ENCODE measurements around the gene ZCCHC7.
"Not testable (repeated sequence)": the region's sequence is repeated elsewhere in the genome, so short reads cannot be mapped to it uniquely, and the experiment has no call there.

The ZCCHC7 gene

DNA sequence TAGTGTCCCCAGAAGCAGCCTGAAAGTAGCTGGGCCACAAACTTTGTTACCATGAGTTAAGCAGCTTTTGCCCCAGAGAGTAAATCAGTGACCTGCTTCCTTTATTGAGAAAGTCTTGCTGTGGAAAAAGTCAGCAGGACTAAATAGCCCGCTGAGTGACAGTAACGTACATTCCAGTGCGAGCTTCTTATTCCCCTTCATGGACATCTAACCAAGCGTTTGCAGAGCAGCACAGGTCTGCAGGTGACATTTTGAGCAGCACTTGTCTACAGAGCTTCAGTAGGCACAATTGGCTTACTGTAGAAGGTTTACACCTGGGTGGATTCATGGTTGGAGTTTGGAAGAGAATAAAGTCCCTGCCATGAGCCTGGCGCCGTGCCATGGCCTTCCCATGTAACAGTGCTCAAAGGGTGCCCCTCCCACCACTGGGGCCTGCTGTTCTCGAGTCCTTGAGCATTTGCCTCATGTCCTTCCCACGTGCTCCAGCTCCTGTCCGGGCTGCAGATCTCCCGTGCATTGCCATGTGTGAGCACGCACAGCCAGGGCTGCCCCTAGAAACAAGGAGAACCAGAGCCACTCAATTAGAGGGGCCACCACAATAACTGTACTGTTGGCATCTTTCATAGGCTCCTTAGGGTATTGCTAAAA is 260.8 kb downstream of the ZCCHC7 start:
- no peak for DNase-seq

DNA sequence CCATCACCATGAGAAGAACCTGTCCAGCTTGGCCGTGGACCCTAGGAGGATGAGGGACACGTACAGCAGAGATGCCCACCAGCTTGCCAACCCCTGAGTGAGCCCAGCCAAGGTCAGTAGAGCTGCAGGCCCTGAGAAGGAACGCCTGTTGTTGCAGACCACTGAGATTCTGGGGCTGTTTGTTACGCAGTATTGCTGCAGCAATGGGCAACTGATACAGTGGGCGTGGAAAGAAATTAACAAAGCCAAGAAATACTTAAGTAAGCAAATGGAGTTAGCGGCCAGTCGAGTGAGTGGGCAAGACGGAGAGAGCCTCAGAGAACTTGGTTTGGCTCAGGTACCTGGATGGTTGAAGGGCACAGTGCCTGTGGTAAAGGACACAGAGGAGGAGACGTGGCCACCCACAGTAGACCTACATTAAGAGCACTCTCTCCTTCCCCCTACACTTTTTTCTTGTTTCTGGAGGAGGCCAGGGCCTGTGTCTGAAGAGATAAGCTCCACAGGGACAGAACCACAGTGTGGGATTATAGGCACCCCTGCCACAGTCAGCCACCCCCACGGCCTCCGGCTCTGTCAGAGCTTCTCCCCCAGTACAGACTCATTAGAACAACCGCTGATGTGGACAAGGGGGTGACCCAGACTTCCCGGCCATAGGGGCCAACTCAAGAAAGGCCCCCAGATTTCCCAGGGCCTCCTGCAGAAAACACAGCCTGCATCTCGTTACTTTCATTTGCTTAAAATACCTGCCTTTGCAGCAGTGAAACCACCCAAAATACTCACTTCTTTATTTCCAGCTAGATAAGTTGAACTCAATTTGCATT is 262.0 kb downstream of the ZCCHC7 start:
- DNase-seq, result peak; percentile 39

DNA sequence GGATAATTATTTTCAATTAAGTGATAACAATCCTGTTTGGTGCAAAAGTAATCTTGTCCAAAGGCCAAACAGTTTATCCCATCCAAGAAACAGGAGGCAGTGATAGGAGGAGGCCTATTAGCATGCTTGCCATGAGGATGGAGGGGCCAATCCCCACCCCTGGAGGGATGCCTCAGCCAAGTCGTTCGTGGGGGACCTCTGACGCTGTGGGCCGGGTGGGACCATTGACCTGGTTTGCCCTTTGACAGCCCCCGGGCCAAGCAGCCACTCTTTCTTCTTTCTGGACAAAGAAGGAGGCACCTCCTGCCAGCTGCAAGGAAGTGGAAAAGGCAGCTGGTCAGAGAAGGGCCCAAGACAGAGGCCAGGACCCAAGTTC is 262.6 kb downstream of the ZCCHC7 start:
- DNase-seq, result no peak

DNA sequence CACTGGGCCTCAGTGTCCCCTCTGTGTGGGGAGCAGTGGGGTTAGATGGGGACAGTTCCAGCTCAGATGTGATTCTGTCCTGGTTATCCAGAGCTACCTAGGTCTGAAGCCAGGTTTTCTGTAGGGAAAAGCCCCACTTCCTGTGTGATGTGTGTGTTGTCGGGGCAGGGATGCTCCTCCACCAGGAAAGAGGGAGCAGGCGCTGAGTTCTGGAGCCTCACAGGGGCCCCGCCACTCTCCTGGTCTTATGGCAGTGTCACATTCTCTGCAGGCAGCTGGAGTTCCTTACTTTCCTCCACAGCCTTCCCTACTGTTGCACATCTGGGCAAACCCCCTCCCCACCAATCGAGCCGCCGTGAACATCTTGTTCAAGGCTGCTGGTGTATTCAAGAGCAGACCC is 263.0 kb downstream of the ZCCHC7 start:
- no peak for DNase-seq

DNA sequence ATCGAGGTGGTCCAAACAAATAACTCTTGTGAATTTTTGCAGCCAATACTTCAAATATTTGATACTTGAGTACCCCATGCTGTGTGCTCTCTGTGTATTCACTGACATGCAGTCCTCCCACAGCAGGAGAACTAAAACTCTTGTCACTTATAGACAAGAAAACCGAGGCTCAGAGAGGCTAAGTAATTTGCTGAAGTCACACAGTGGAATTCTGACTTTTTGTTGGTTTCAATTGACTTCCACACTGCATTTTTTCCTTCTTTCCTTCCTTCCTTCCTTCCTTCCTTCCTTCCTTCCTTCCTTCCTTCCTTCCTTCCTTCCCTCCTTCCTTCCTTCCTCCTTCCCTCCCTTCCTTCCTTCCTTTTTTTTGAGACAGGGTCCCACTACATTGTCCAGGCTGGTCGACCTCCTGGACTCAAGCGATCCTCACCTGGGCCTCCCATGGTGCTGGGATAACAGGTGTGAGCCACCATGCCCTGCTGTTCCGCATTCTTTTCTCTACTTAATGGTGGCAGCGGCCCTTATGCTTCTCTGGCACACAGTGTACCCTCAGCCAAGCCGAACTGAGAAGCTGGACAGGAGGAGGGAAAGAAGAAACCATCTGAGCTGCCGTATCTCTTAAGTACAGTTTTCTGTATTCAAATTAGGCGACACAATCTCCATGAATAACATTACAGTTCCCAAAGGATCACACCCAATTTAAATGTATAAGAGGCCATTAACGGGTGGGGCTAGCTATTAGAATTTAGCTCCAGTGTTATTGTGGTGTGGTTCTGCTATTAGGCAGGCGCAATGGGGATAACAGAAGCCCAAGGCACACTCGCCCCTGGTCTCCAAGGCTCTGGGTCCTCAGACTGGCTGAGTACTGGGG is 263.7 kb downstream of the ZCCHC7 start:
- no peak for DNase-seq

DNA sequence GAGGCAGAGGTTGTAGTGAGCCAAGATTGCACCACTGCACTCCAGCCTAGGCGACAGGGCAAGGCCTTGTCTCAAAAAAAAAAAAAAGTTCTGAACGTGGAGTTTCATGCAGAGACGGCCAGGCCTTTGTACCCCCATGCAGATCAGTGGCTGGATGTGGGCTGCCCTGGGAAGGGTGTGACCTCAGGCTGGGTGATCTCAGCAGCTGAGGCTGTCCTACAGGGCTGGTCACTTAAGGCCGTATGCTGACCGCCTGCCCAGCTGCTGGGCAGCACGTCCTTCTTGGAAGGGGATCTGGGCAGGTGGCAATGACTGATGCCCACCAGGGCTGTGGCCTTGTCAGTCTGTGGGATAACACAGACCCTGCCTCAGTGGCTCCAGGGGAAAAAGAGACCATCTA is 264.9 kb downstream of the ZCCHC7 start:
- no peak for DNase-seq

DNA sequence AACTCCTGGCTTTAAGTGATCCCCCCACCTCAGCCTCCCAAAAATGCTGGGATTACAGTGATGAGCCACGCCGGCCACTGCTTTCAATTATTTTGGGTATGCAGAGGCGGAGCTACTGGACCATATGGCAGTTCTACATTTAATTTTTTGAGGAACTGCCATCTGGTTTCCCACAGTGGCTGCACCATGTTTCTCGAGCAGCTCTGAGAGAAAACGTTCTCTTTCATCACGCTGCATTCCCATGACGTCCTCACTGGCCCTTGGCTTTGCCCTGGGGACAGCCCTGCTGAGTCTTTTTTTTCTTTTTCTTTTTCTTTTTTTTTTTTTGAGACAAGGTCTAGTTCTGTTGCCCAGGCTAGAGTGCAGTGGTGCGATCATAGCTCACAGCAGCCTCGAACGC is 266.6 kb downstream of the ZCCHC7 start:
- no peak for DNase-seq

DNA sequence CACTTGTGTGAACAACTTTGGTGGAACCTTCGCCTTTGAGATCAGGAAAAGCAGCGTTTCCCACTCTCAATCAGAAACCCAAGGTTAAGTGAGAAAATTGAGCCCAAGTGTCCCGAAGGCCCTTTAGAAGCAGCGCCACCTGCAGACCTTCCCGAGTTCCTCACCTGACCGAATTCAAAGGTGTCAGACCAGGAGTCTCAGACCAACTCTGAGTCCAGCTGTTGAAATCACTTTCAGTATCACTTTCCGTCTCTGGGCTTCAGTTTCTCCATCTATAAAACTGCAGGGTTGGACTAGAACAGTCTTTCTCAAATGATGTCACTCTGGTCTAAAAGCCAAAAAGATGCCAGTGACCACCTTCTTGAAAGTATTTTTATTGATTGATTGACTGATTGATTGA is 270.4 kb downstream of the ZCCHC7 start:
- peak; percentile 73 for DNase-seq

DNA sequence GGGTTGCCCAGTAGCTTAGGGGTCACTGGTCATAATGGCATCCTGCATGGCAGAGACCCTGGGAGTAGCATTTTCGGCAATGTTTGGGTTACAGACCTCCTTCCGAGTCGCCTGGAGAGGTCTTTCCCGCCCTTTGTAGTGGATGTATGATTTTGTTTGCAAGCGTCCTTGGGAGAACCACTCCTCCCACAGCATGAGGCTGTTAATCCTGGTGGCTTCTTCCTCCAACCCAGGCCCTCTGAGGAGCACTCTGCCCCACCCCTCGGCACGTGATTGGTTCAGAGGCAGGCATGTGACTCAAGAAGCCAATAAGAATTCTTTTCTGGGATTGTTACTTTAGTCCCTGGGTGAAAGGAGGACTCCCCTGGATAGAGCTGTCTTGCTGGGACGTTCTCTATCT is 271.9 kb downstream of the ZCCHC7 start:
- peak; percentile 10 for DNase-seq

DNA sequence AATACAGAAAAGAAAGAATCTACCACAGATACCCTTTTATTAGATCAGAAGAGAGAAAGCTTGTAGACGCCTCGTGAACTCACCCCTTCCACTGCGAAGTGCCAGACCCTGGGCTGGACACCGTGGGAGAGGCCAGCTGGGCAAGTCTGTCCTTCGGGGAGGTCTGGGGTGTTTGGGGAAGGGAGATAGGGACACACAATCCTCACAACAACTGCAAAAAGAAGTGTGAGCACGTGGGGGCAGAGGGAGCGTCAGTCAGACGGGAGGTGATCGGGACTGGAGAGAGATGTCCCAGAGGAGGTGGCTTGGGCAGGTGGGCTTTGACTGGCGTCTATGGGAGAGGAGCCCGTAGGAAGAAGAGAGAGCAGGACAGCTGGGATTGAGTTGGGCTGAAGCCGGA is 274.9 kb downstream of the ZCCHC7 start:
- no peak for DNase-seq

DNA sequence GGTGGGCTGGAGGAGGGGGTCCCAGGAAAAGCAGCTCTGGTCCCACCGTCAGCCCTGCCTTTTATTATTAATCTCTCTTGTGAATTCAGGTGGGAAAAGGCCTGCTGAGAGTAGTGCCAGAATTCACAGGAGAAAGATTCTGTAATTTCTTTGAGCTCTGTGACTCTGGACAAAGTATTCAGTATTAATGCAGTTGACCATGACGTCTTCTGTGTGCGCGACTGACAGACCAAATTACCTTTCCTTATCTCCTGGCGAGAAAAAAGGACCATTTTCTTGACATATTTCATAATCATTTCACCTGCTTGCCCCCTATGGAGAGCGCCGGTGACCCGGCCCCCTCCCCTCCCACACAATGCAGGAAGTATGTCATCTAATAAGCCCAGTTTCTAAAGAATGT is 275.3 kb downstream of the ZCCHC7 start:
- no peak for DNase-seq

DNA sequence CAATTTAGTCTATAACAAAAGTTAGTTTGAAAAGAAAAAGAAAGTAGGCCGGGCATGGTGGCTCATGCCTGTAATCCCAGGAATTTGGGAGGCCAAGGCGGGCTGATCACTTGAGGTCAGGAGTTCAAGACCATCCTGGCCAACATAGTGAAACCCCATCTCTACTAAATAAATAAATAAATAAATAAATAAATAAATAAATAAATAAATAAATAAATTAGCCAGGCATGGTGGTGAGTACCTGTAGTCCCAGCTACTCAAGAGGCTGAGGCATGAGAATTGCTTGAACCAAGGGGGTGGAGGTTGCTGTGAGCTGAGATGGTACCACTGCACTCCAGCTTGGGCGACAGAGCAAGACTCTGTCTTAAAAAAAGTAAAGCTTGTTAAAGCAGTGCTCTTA is 277.6 kb downstream of the ZCCHC7 start:
- not testable (repeated sequence) for DNase-seq

DNA sequence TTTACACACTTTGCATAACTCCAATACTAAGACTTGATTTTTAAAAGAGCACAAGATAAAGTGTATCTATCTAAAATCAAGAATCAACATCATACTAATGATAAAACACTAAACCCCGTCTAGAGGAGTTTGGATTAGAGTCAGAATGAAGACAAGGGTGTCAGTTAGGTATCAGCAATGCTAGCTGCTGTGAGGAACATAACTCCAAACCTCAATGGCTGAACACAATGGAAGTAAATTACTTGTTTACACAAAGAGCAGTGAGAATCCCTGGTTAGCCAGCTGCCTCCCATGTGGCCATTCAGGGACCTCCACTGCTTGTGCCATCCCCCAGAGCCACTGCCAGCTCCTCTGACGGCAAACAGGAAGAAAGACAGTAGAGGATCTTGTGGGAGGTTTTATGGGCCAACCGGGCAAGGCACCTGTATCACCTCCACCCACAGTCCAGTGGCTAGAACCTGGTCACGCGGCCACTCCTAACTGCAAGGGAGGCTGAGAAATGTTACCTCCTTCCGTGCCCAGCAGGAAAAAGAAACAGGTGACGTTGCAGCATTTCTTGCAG is 278.2 kb downstream of the ZCCHC7 start:
- no peak for DNase-seq

DNA sequence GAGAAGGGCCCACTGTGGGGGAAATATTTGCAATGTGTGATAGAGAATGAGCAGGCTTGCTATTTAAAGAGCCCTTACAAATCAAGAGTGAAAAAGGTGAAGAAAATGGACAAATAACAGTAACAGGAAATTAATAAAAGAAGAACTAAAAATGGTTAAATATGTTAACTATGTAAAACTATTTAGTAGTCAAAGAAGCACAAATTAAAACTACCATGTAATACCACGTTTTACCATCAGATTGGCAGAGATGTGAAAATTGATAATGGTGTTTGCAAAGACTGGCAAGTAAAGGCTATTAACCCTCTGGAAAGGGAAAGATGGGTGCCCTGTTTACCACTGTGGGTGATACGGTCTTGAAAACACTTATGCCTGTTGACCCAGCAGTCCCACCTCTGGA is 279.0 kb downstream of the ZCCHC7 start:
- DNase-seq, result no peak

DNA sequence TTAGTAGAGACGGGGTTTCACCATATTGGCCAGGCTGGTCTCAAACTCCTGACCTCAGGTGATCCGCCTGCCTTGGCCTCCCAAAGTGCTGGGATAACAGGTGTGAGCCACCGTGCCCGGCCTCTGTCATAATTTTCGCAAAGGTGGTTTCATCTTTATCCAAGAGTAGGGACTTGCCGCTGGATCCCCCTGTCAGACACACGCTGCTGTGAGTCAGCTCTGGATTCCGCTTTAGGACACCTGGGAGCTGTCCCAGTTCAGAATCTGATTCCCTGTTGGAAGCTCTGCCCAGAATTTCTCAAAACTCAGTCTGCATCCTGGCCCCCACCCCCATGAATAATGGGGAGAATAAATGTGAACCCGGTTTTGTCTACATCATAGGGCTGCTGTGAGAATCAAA is 284.2 kb downstream of the ZCCHC7 start:
- no peak for DNase-seq

DNA sequence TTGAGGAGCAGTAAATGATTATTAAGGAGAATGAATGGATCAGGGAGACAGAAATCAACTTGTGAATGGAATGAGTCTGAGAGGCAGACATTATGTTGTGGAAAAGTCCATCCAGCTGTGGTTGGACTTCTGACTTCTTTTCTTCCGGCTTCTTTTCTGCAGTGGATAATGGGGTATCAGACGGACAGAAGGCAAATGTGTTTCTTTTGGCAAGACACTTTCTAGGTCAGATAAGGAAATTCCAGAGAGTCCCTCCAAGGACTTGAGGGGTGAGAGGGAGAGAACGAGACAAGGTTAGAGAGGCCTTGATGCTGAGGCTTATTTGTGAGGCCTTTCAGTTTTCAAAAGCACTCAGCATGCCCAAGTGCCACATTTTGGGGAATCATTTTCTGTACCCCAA is 285.0 kb downstream of the ZCCHC7 start:
- DNase-seq, result no peak

DNA sequence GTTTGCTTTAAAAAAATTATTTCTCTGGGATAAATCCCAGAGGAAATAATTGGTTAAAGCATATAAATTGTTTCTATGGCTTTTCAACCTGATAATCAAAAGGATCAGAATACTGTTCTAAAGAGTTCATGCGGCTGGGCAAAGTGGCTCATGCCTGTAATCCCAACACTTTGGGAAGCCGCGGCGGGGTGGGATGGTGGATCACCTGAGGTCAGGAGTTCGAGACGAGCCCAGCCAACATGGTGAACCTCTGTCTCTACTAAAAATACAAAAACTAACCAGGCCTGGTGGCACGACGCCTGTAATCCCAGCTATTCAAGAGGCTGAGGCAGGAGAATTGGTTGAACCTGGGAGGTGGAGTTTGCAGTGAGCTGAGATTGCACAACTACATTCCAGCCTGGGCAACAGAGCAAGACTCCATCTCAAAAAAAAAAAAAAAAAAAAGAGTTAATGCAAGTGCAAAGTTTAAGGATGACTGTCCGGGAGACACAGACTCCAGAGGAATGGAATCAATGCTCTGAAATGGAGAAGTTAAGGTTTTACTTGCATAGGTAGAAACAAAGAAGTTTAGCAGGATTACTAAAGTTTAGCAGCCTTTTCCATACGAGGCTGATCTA is 285.5 kb downstream of the ZCCHC7 start:
- no peak for DNase-seq

DNA sequence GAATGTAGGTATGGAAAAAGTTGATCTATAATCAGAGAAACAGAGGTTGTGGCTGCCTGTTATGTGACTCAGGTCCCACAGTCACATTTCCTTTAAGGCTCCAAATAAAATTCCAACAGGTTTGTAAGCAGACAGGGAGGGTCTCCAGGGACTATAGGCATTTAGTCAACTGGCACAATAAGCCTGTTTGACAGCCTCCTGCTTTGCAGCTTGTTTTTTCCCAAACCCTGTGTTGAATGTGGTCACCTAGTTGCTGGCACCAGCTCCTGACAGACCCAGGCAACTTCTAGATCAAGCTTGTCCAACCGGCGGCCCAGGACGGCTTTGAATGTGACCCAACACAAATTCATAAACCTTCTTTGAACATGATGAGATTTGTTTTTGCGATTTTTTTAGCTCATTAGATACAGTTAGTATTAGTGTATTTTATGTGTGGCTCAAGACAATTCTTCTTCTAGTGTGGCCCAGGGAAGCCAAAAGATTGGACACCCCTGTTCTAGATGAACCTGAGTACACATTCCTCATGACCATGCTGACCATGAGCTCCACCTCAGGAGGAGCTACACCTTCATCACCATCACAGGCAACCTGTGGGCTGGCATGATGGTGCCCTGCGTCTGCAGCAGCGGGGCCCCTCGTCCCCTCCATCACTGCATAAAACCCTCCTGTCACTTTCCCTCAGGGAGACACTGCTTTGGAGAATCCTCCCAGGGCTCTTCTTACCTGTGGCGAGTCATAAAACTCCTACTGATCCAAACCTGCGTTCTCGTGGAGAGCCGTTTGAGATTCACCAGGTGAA is 286.4 kb downstream of the ZCCHC7 start:
- no peak for DNase-seq

DNA sequence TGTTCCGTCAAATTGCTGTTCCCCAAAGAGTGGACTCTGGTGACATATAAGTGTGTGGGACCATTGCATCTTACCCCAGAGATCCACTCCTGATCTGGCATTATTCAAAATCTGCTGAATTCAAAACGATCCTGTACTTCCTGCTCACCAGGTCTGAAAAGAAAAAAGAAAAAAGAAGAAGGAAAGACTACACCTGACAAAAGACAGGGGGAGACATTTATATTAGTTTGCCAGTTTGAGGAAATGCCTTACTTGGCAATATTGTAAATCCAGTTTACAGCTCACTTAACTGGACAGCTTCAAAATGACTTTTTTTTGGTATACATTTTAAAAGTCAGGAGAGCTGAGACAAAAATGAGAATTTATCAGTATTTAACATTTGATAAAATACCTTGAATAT is 287.1 kb downstream of the ZCCHC7 start:
- DNase-seq, result peak; percentile 60
